HepG2 (cell line): ENCODE results near the gene FAM120B. TPM values are rescaled to one million over a fixed set of nuclear protein-coding genes. Genes with fewer than 3 reads are reported as not detected.

ENCODE experiments used
- ATAC-seq: fragments of 200-7000 bp; cut with Tn5 transposase; 3 replicates; pipeline ENCODE4 v1.9.1; 2020; ENCODE audit warnings: mild to moderate bottlenecking, moderate library complexity
- BruUV-seq: library from RNA; stranded (reverse); fragments of 400-500 nt; replicated peaks from 2 replicates; lab custom pipeline; 2021; lab: Mats Ljungman, UMichigan
- CTCF ChIA-PET: fragments of 300-600 bp; formaldehyde crosslinking; extraction: SDS; loops from one replicate; lab custom pipeline; 2021; ENCODE audit warnings: low total read pairs, inconsistent platforms, low intra/inter-chr PET ratio; lab: Yijun Ruan, JAX
- POLR2A ChIA-PET: fragments of 350-600 bp; sonication (Branson Sonifier 250); formaldehyde crosslinking; loops from one replicate; lab custom pipeline; 2020; ENCODE audit warnings: antibody characterized with exemption, inconsistent platforms; lab: Yijun Ruan, JAX
- DNase-seq: peaks from one replicate; pipeline ENCODE4 v3.0.0-alpha.2; 2015; ENCODE audit warnings: low spot score
- FAIRE-seq: peaks from 3 replicates; lab custom pipeline; 2011; peaks lifted over from hg19 to GRCh38; lab: Jason Lieb, UNC
- H2AFZ ChIP-seq: one replicate; pipeline ENCODE4 v1.6.1; 2011; ENCODE audit warnings: low read length, inconsistent platforms
- H3K27ac ChIP-seq: fragments of 300-600 bp; 3 replicates; pipeline ENCODE4 v1.8.0; 2011; ENCODE audit warnings: mixed run types, mild to moderate bottlenecking, mixed read lengths, low read length, inconsistent platforms; ENCODE audit not compliant: insufficient read depth; ENCODE audit errors: extremely low read length
- H3K27me3 ChIP-seq, 2 experiments: fragments of 200-600 bp in 1 of 2; 2 replicates in 1 of 2; 3 replicates in 1 of 2; pipeline versions ENCODE4 v1.6.0 to v1.8.0; 2011; ENCODE audit warnings: low read length in 2 of 2, mild to moderate bottlenecking in 2 of 2, moderate library complexity in 2 of 2, inconsistent platforms in 1 of 2; ENCODE audit not compliant: insufficient read depth in 2 of 2, control insufficient read depth in 1 of 2
- H3K36me3 ChIP-seq, 2 experiments: fragments of 200-600 bp in 1 of 2; replicated peaks in 1 of 2; 2 replicates in 1 of 2; 3 replicates in 1 of 2; pipeline versions ENCODE4 v1.5.1 to v1.8.0; 2011; ENCODE audit warnings: low read length in 2 of 2, inconsistent platforms in 1 of 2; ENCODE audit not compliant: insufficient read depth in 2 of 2, control insufficient read depth in 1 of 2
- H3K4me1 ChIP-seq: 2 replicates; pipeline ENCODE4 v1.5.1; 2012; ENCODE audit warnings: low read length, inconsistent platforms; ENCODE audit not compliant: insufficient read depth
- H3K4me2 ChIP-seq: 2 replicates; pipeline ENCODE4 v1.6.0; 2011; ENCODE audit warnings: low read depth, low read length, inconsistent platforms
- H3K4me3 ChIP-seq, 3 experiments: fragments of 200-600 bp in 1 of 3; sonication (generic), shearing (Covaris generic) in 1 of 3; replicated peaks in 1 of 3; 2 replicates each; pipeline ENCODE4 v1.5.1; 2011 to 2016; ENCODE audit warnings: low read length in 3 of 3, inconsistent platforms in 2 of 3, low read depth in 2 of 3, mild to moderate bottlenecking in 2 of 3, control low read depth in 1 of 3, mixed read lengths in 1 of 3; ENCODE audit not compliant: insufficient read depth in 1 of 3
- H3K79me2 ChIP-seq: one replicate; pipeline ENCODE4 v1.6.1; 2011; ENCODE audit warnings: low read length, inconsistent platforms; ENCODE audit not compliant: insufficient read depth
- H3K9ac ChIP-seq: 2 replicates; pipeline ENCODE4 v1.6.0; 2011; ENCODE audit warnings: mild to moderate bottlenecking, low read depth, low read length, inconsistent platforms; ENCODE audit not compliant: insufficient read depth
- H3K9me3 ChIP-seq: 2 replicates; pipeline ENCODE4 v1.5.1; 2012; ENCODE audit warnings: mild to moderate bottlenecking, low read length
- H4K20me1 ChIP-seq: 2 replicates; pipeline ENCODE4 v1.6.0; 2011; ENCODE audit warnings: inconsistent platforms, mild to moderate bottlenecking, low read length, moderate library complexity; ENCODE audit not compliant: insufficient read depth
- CBX1 ChIP-seq: IDR thresholded peaks from one replicate; pipeline ENCODE4 v1.6.1; 2016; ENCODE audit warnings: antibody characterized with exemption, low read depth
- FOSL1 ChIP-seq: sonication (generic); formaldehyde crosslinking; IDR thresholded peaks from 2 replicates; pipeline ENCODE4 v1.9.0; 2021; ENCODE audit warnings: missing genetic modification reagents, borderline replicate concordance
- HNRNPK ChIP-seq: fragments of 200-400 bp; formaldehyde crosslinking; IDR thresholded peaks from 2 replicates; pipeline ENCODE4 v1.6.1; 2018; ENCODE audit warnings: low read length, low read depth, moderate library complexity, mild to moderate bottlenecking; ENCODE audit not compliant: poor library complexity, severe bottlenecking
- KMT2A ChIP-seq: sonication (generic); formaldehyde crosslinking; IDR thresholded peaks from 2 replicates; pipeline ENCODE4 v1.4.0; 2020; ENCODE audit warnings: missing genetic modification reagents
- PAWR ChIP-seq: sonication (generic); formaldehyde crosslinking; IDR thresholded peaks from 2 replicates; pipeline ENCODE4 v1.4.0; 2020; ENCODE audit warnings: missing genetic modification reagents, mild to moderate bottlenecking, borderline replicate concordance
- PRDM15 ChIP-seq: sonication (generic); formaldehyde crosslinking; IDR thresholded peaks from 2 replicates; pipeline ENCODE4 v1.4.0; 2020; ENCODE audit warnings: missing genetic modification reagents
- ZFYVE20 ChIP-seq: sonication (generic); formaldehyde crosslinking; IDR thresholded peaks from 2 replicates; pipeline ENCODE4 v1.8.0; 2023; ENCODE audit warnings: low read depth, mild to moderate bottlenecking, moderate library complexity, missing genetic modification reagents, borderline replicate concordance
- ZNF180 ChIP-seq: sonication (generic); formaldehyde crosslinking; IDR thresholded peaks from 2 replicates; pipeline ENCODE4 v1.4.0; 2020; ENCODE audit warnings: low read depth, missing genetic modification reagents, borderline replicate concordance
- ZNF205 ChIP-seq: IDR thresholded peaks from 2 replicates; pipeline ENCODE4 v1.6.1; 2018; ENCODE audit warnings: missing biosample characterization, missing genetic modification reagents
- ZNF264 ChIP-seq: sonication (generic); formaldehyde crosslinking; IDR thresholded peaks from 2 replicates; pipeline ENCODE4 v1.4.0; 2020; ENCODE audit warnings: missing genetic modification reagents
- WGBS: methylation state at CpG from one replicate; pipeline ENCODE4 v1.1.6; 2017; ENCODE audit warnings: low lambda C conversion rate; 5-methylcytosine and 5-hydroxymethylcytosine counted together
- in situ Hi-C: cut with HindIII; loops from 2 replicates; pipeline ENCODE4 v1.10.0; 2017; ENCODE audit warnings: low pct_unique_long_range_greater_than_20kb; ENCODE audit not compliant: extremely low pct_ligation_motif_present
- intact Hi-C: fragments of 100-400 bp; cut with micrococcal nuclease; formaldehyde crosslinking; loops from one replicate; pipeline ENCODE4 v1.10.0; 2022; ENCODE audit not compliant: unreplicated experiment
- polyA plus RNA-seq, 8 experiments: library from polyadenylated mRNA; depleted of rRNA in 3 of 8; stranded (reverse) in 7 of 8; unstranded in 1 of 8; fragments of >200 nt; fragmentation: Illumina TruSeq in 4 of 8; extraction: Trizol in 4 of 8; gene quantifications; 2 replicates each; pipeline versions ENCODE4 v1.2.1 to v1.2.3, GENCODE V29; 2011 to 2016; ENCODE audit warnings: low read depth in 4 of 8, missing spikeins in 1 of 8, mixed read lengths in 1 of 8; ENCODE audit not compliant: insufficient read depth in 1 of 8
- total RNA-seq, 5 experiments: library from RNA; depleted of rRNA; stranded (reverse); fragments of >200 nt; fragmentation: Illumina TruSeq; extraction: Trizol; gene quantifications; 2 replicates each; pipeline ENCODE4 v1.2.3, GENCODE V29; 2016; ENCODE audit warnings: low read depth in 1 of 5

The FAM120B gene
- total and polyA plus RNA-seq, 2 of the 13 experiments (the other 11 are each of a cell fraction or from before 2014, with no cell fraction given), result 9.2 to 10.7 TPM

- POLR2A ChIA-PET, result no interaction called here
- no peaks in the 10 kb centered on the region for H3K36me3 ChIP-seq
- DNase-seq, result no peak
- H4K20me1 ChIP-seq, result no peaks in the 10 kb centered on the region; the same call in 1 of the 2 replicates
- 62% methylated on average over 29 of the region's 60 CpGs for WGBS
- no peak overlapping the region for H3K9ac ChIP-seq
- no peak for ATAC-seq
- TF ChIP-seq CBX1, result no peak
- TF ChIP-seq ZNF264 (CRISPR knock-in tag), result no peak
- TF ChIP-seq FOSL1, result no peak
- TF ChIP-seq HNRNPK, result no peak
- no peak for FAIRE-seq
- no peaks in the 10 kb centered on the region for H3K79me2 ChIP-seq
- H3K4me2 ChIP-seq, result no peak overlapping the region
- intact Hi-C loops, result no loop called here
- H3K27ac ChIP-seq, result no peak overlapping the region
- peaks cover 9% of the 10 kb centered on the region for H3K4me1 ChIP-seq
- H2AFZ ChIP-seq, result no peak overlapping the region
- in situ Hi-C loops, result no loop called here
- no TSS peak for BruUV-seq
- peaks cover 21 to 91% of the 10 kb centered on the region in 2 experiments for H3K27me3 ChIP-seq
- no peak overlapping the region for H3K4me3 ChIP-seq
- no peaks in the 10 kb centered on the region for H3K9me3 ChIP-seq
- CTCF ChIA-PET, result no interaction called here
Measured at GRCh38 chr6:170283212-170284081, 23.1 kb upstream of the FAM120B start.

- intact Hi-C loops (no loop called here), in situ Hi-C loops (no loop called here)
- Histone ChIP-seq H3K4me3 (no peak overlapping the region), H3K9me3 (no peaks in the 10 kb centered on the region), H3K79me2 (no peaks in the 10 kb centered on the region), H4K20me1 (no peaks in the 10 kb centered on the region; the same call in 1 of the 2 replicates), H3K4me1 (peaks cover 17% of the 10 kb centered on the region), H3K4me2 (no peak overlapping the region), H3K9ac (no peak overlapping the region), H2AFZ (no peak overlapping the region), H3K36me3 (no peaks in the 10 kb centered on the region), H3K27ac (no peak overlapping the region), H3K27me3 (peaks cover 25 to 91% of the 10 kb centered on the region in 2 experiments)
- CTCF ChIA-PET, result no interaction called here
- 29% methylated on average over 10 of the region's 15 CpGs for WGBS
- BruUV-seq, result no TSS peak
- ATAC-seq, result no peak
- no peak for FAIRE-seq
- POLR2A ChIA-PET, result no interaction called here
- DNase-seq, result no peak
- TF ChIP-seq PRDM15 (CRISPR knock-in tag) (no peak), KMT2A (CRISPR knock-in tag) (no peak), ZNF180 (CRISPR knock-in tag) (no peak), ZFYVE20 (no peak), PAWR (CRISPR knock-in tag) (no peak), ZNF205 (CRISPR knock-in tag) (no peak)
- TF ChIP-seq, all 625 proteins: peak for 0
Measured at GRCh38 chr6:170284126-170284773, 22.3 kb upstream of the FAM120B start.
